CD4-positive, alpha-beta T cell treated with Interferon gamma for 1 hour (primary cell): ENCODE data around the gene CNST.
A peak's percentile ranks its signal among the peaks of the same experiment; 100 is the strongest.
"Not testable (repeated sequence)": the region's sequence is repeated elsewhere in the genome, so short reads cannot be mapped to it uniquely, and the experiment has no call there.

Experiments used
- DNase-seq: peaks from one replicate; pipeline ENCODE4 v3.0.0-alpha.2; 2020

CNST gene

DNA sequence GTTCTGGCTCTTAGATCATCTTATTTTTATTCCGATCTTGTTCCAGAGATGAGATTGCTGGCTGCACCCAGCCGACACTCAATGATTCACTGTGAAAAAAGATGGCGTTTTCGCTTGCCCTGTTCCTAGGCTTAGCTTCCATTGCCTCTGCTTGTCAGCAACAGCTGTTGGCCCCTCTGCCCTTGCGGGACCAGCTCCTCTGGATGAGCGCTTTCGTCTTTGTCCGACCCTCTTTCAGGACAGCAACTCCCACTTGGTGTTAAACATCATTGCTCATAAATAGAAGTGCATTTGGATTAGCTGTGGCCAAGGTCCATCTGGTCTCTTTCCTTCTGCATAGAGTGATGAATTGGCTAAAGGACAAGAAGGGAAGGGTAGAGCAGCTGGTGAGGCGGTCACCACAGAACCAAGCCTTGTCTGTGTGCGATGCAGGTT, 114.5 kb downstream of the CNST start:
- no peak for DNase-seq

DNA sequence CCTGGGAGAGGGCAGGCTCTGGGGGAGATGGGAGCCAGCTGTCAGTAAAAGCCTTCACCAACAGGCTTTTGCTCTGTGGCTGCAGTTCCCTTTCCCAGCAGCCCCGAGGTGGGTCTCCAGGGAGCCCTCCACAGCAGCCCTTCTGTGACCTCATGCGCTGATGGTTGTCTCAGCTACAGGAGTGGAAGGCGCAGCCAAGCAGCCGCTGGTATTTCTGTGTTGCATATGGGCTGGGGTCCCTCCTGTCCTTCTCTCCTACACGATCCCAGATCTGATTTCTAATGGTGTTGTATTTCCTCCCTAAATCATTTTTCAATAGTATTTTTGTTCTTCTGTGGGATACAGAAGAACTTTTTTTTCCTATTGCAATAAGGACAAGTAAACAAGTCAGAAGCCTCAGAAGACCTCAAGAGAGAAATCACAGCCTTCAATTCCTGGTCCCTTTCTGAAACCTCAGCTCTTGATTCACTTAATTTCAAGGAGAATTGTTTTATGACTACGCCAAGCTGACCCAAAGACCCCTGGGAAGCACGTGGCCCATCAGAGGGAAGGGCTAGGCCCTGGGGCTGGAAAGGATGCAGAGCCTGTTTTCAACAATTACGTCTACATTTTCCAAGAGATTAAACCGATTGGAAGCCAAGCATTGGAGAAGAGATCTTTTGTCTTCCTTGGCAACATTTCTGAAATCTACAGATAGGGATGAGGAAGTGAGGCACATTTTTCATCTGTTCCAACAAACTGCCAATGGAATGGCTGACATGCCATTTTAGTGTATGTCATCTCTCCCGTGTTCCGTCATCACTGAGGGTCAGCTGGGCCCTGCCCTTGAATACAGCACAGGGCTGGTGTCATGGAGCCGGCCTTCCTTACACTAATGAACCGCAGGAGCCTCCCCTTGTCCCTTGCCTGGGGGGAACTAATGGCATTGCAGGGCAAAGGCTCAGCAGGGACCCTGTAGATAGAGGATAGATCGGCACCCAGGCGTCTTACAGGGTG, 115.9 kb downstream of the CNST start:
- no peak for DNase-seq

DNA sequence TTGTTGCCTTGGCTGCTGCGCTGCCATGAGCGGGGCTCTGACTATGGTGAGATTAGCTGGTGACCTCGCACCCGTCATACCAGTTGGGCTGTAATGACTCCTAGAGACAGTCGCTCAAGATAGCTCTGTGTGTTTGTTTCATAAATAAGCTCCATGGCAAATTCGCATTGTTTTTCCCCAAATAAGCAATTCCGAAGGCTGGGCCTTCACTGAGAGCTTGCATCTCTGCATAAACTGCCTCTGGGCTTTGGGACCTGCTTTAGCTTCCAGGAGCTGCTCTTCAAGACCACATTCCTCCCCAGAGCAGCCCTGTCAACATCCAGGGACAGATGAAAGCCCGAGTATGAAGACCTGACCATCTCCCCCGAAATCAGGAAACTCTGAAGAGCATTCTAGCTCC, 117.3 kb downstream of the CNST start:
- no peak for DNase-seq

DNA sequence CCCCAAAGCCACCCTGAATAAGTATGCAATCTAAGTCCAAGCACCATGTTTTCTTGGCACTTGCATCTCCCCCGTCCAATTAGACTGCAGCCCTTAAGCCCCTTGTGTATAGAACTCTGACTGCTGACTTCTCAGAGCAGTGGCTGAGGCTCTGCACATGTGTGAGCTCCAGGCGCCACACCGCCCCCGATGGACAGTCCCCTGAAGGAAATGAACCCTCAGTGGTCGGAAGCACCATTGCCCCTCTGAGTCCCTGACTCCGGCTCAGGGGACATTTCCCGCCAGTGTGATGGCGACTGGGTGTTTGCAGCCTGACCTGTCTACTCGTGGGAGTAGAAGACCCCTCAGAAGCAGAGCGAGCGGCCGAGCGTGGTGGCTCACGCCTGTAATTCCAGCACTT, 120.7 kb downstream of the CNST start:
- no peak for DNase-seq

DNA sequence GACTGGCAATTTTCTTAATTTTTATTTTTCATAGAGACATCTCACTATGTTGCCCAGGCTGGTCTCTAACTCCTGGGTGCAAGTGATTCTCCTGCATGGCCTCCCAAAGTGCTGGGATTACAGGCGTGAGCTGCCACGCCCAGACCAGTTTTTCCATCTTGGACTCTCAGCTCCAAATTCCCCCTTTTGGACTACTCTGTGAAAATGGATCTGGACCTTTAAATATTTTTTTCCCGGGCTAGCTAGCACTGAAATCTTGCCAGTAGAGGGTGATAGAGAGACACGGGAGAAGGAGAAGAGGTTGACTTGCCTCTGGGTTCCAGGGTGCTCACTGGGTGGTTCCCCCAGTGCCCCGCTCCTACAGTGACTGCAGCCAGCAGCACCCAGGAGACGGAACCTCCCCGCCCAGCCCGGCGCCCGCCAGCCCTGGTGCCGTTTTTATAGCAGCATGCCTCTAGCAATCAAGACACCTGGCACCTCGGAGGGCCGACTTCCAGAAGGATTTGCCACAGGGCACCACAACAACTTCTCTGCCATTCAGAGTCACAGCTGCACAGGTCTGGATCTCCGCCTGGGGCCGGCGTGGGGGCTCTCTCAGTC, 123.3 kb downstream of the CNST start:
- DNase-seq, result peak; percentile 62

DNA sequence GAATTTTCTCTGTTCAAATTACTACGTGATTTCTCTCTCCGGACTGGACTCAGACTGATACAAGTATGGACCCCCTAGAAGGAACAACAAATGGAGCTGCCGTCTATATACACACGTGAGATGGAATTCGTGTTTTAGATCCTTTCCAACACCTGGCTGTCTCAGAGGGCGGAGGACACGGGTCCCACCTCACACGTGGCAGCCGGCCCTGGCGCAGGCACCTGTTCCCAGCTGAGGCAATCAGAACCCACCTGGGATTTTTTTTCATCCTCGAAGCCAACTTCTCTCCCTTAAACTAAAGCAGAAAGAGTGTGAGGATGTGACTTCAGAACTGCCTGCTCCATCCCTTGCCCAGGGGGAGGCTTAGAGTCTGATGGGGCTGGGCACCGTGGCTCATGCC, 123.8 kb downstream of the CNST start:
- DNase-seq, result no peak

DNA sequence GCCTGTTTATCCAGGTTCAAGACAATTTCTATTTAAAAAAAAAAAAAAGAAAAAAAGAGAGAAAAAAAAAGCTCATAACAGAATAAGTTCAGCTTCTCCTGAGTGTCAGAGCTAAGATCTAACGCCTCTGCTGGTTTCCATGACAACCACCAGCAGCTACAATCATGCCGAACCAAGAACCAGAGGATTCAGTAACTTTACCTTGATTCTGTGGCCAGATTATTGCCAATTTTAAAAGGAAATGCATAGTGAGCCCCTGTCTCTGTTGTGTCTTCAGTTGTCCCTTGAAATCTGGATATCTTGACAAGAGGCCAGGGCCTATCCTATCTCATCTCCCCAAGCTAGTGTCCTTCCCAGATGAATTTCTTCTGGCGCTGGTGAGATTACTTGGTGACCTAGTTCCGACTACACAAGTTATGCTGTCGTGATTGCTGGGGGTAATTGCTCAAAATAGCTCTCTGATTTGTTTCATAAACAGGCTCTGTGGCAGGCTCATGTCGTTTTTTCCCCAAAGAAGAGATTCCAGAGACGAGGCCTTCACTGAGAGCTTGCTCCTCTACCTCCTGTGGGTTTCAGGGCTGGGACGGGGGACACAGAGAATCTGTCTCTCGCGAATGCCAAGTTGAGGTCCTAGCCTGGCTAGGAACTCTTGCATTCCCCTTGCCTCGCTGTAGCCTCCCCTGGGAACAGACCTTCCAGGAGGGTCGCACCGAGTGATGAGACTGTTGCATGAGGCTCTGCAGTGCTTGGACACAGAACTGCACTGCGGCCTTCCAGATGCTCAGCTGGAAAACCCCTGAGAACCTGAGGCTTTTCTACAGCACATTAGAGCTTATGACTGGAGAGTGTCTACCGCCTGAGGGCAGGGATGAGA, 125.6 kb downstream of the CNST start:
- no peak for DNase-seq

DNA sequence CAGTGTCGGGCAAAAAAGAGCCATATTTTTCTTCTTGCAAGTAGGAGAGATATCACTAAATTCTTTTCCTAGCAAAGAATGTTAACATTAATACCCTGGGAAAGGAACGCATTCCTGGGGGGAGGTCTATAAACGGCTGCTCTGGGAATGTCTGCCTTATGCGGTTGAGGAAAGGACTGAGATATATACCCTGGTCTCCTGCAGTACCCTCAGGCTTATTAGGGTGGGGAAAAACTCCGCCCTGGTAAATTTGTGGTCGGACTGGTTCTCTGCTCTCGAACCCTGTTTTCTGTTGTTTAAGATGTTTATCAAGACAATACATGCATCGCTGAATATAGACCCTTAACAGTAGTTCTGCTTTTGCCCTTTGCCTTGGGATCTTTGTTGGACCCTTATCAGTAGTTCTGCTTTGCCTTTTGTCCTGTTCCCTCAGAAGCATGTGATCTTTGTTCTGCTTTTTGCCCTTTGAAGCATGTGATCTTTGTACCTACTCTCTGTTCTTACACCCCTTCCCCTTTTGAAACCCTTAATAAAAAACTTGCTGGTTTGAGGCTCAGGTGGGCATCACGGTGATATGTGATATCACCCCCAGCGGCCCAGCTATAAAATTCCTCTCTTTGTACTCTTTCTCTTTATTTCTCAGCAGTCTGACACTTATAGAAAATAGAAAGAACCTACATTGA, 128.1 kb downstream of the CNST start:
- not testable (repeated sequence) for DNase-seq

DNA sequence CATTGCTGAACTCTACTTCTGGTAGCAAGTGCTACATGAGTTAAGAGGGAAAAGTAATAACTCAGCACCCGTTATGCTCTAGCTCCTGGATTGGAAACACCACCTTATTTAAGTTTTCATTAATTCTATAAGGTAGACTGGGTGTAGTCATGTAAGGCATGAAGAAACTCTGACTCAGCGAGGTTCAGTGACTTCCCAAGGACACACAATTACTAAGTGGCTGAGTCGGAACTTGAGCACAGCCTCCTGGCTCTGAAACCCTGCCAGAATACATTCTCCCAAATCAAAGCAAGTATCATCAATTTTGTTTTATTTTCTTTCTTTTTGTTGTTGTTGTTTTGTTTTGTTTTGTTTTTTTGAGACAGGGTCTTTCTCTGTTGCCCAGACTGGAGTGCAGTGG, 128.9 kb downstream of the CNST start:
- no peak for DNase-seq

DNA sequence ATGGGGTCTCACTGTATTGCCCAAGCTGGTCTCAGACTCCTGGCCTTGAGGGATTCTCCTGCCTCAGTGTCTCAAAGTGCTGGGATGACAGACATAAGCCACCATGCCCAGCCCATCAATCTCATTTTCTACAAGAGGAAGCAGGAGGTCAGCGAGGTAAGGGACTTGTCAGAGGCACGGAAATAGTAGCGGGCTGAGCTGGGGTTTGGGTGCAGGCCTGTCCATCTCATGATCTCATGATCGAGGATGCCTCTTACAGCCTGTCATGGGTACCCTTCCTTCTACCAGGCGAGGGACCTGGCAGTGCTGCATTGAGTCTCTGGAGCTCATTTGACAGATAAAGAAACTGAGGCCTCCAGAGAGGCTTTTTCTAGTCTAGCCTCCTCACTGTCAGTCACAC, 129.4 kb downstream of the CNST start:
- DNase-seq, result no peak

DNA sequence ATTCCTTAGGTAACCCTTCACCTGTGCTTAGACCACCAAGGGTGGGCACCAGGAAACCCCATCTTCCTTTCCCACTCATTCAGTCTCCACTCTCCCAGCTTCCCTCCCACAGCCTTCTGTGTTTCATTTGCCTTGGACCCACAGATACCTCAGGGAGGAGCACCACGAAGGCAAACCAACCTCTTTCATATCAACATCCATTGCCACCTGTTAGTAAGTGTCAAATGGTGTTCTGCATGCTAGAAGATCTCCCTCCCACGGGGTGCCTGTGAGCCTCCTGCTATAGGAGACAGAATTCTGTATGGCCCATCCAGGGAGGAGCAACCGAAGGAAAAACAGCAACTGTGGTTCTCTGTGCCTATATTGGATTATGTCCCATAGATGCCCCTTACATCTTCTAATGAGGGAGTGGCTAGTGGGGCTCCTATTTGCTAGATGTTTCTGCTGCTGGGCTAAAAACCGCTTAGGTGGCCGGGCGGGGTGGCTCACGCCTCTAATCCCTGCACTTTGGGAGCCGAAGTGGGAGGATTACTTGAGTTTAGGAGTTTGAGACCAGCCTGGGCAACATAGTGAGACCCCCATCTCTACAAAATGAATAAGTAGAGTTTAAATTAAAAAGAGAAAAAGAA, 132.3 kb downstream of the CNST start:
- DNase-seq, result no peak

DNA sequence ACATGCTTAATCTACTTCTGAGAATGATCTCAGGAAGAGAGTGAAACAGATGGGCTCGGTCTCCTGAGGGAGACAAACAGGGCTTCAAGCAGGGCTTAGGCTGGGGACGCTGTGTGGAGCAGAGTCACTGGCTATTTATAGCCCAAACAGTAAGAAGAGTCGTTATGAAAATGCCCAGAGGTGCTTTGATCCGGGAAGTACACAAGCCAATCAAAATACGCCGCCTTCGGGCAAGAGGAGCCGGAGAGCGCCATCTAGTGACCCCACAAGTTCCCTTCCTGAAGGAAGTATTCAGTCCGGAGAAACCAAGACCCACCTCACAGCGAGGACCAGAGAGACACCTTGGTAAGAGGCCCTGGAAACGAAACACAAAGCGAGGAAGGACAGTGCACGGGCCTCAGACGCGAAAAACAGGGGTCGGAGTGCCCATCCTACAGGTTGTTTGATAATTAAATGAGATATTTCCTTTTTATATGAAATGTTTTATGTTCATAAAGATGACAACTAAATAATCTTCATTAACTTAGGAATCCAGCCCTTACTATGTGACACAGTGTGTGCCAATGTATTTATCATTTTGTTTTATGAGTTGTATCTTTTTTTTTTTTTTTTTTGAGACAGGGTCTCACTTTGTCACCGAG, 133.0 kb downstream of the CNST start:
- DNase-seq, result peak; percentile 84

DNA sequence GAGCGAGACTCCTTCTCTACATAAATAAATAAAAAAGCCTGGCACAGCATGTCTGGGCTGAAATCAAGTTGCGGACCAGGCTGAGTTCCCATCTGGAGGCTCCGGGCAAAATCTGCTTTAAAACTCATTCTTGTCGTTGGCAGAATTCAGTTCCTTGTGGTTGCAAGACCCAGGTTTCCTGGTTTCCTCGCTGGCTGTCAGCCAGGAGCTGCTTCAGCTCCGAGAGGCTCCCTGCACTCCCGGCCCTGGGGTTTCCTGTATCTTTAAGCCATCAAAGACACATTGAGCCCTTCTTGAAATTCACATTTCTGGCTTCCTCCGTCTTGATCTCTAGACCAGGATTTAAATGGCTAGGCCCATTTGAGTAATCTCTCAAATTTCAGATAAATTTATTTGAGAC, 137.3 kb downstream of the CNST start:
- no peak for DNase-seq

DNA sequence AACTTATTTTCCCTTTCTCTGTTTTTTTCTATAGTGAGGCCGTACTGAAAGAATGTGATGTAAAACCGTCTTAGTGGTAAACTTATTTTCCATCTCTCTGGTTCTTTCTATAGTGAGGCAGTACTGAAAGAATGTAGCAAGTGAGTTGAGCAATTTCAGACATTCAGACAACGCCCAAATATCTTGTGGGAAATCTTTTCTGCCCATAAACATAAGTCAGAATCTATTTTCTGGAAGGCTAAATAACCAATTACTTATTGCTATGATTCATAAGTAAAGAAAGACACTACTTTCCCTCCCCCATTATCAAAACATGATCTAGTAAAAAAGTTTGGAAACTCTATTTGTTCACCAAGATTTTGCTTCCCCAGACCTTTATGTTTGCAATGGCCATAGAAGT, 139.1 kb downstream of the CNST start:
- no peak for DNase-seq

DNA sequence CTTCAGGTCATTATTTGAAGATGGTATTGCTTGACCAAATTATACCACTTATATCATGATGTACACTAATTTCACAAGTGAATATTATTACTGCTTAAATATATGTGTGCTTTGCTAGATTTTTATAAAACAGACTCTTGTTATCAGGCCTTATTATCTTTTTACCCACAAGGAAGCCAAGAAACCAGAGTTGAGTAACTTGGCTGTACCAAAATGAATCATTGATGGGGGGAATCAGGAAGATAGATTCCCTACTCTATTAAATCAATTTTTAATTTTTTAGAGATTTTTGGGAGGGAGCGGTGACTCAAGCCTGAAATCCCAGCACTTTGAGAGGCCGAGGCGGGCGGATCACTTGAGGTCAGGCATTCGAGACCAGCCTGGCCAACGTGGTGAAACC, 141.9 kb downstream of the CNST start:
- DNase-seq, result no peak

DNA sequence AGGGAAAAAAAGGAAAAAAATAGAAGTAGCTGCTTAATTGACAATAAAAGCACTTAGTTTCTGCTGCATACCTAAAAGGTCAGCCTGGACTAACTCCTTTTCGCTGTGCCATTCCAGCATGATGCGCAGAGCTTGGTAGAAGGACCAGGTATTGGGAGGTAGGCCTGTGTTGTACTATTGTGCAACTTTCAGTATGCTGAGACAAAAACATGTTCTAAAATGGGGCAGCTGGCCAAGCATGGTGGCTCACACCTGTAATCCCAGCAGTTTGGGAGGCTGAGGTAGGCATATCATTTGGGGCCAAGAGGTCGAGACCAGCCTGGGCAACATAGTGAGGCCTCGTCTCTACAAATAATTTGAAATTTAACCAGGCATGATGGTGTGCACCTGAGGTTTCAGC, 142.9 kb downstream of the CNST start:
- no peak for DNase-seq

DNA sequence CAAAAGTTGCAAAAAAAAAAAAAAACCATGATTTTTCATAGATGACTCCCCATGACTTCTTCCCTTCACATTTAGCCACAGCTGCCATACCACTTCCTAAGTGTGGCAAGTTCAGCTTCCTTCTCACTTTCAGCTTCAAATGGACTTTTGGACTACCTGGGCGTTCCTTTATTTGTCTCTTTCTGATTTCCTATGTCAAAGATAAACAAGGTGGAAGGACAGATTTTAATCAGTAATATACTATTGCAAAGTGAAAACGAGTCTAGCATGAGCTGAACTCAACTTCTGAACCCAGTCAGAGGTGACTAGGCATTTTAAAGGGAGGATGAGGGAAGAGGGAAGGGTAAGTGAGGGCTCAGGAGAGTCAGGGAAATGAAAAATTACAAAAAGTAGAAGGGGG, 143.6 kb downstream of the CNST start:
- DNase-seq, result no peak

DNA sequence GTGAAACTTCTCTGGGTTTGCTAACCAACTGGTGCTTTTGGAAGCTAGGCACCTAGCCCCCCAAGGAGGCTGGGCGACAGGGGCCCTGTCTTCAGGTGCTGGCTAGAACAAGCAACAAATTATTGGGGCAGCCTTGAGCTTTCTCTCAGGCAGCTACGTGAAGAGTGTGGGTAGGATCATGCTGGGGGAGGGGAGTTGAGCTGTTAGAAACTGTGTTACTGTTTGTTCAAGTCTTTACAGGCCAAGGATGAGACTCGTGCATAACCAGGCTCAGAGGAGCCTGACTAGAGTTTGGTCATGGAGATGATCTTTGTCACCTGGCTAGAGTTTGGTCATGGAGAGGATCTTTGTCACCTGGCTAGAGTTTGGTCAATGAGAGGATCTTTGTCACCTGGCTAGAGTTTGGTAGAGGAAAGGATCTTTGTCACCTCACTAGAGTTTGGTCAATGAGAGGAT, 145.3 kb downstream of the CNST start:
- no peak for DNase-seq

DNA sequence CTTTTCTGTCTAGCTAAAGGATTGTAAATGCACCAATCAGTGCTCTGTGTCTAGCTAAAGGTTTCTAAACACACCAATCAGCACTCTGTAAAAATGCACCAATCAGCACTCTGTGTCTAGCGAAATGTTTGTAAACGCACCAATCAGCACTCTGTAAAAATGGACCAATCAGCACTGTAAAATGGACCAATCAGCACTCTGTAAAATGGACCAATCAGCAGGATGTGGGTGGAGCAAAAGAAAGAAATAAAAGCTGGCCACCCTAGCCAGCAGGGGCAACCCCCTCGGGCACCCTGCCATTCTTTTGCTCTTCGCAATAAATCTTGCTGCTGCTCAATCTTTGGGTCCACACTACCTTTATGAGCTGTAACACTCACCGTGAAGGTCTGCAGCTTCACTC, 146.2 kb downstream of the CNST start:
- not testable (repeated sequence) for DNase-seq
